PC-3 (cell line): ENCODE measurements around the gene KCP. TPM values are rescaled to one million over a fixed set of nuclear protein-coding genes. Genes with fewer than 3 reads are reported as not detected.

Source experiments
- ATAC-seq: fragments of 200-7000 bp; cut with Tn5 transposase; 2 replicates; pipeline ENCODE4 v1.9.1; 2020; ENCODE audit warnings: mild to moderate bottlenecking, moderate library complexity
- BruUV-seq: library from RNA; stranded (reverse); fragments of 400-500 nt; replicated peaks from 2 replicates; lab custom pipeline; 2021; lab: Mats Ljungman, UMichigan
- CTCF ChIA-PET: fragments of 300-600 bp; sonication (Branson Sonifier 250); formaldehyde crosslinking; loops from one replicate; lab custom pipeline; 2022; ENCODE audit warnings: antibody characterized with exemption; lab: Charles Lee
- POLR2A ChIA-PET: fragments of 300-600 bp; sonication (Branson Sonifier 250); formaldehyde crosslinking; loops from one replicate; lab custom pipeline; 2022; ENCODE audit warnings: antibody characterized with exemption; ENCODE audit not compliant: unreplicated experiment; lab: Charles Lee
- DNase-seq: peaks from one replicate; pipeline ENCODE4 v3.0.0-alpha.2; 2015
- H2AFZ ChIP-seq: fragments of 300-600 bp; sonication (generic); 2 replicates; pipeline ENCODE4 v1.6.0; 2016; ENCODE audit warnings: antibody characterized with exemption, low read length
- H3F3A ChIP-seq: fragments of 300-600 bp; sonication (generic); one replicate; pipeline ENCODE4 v1.6.0; 2017; ENCODE audit warnings: antibody characterized with exemption, low read length, control low read depth, mild to moderate bottlenecking; ENCODE audit not compliant: unreplicated experiment
- H3K27ac ChIP-seq: fragments of 300-600 bp; sonication (generic); 2 replicates; pipeline ENCODE4 v1.5.1; 2016; ENCODE audit warnings: mild to moderate bottlenecking, low read length
- H3K27me3 ChIP-seq: fragments of 300-600 bp; sonication (generic); 2 replicates; pipeline ENCODE4 v1.6.1; 2016; ENCODE audit warnings: low read length, mixed read lengths
- H3K36me3 ChIP-seq: fragments of 300-600 bp; sonication (generic); 2 replicates; pipeline ENCODE4 v1.6.1; 2016; ENCODE audit warnings: low read depth, mixed run types, low read length, mixed read lengths
- H3K4me1 ChIP-seq: fragments of 300-600 bp; sonication (generic); 2 replicates; pipeline ENCODE4 v1.5.1; 2016; ENCODE audit warnings: low read length; ENCODE audit not compliant: insufficient read depth
- H3K4me2 ChIP-seq: fragments of 300-600 bp; sonication (generic); 2 replicates; pipeline ENCODE4 v1.6.0; 2016; ENCODE audit warnings: low read length
- H3K4me3 ChIP-seq: fragments of 300-600 bp; sonication (generic); 2 replicates; pipeline ENCODE4 v1.5.1; 2016; ENCODE audit warnings: mild to moderate bottlenecking, low read length, mixed read lengths
- H3K79me2 ChIP-seq: fragments of 300-600 bp; sonication (generic); 2 replicates; pipeline ENCODE4 v1.6.1; 2017; ENCODE audit warnings: low read length, mixed read lengths
- H3K9ac ChIP-seq: fragments of 300-600 bp; sonication (generic); 2 replicates; pipeline ENCODE4 v1.6.0; 2016; ENCODE audit warnings: mild to moderate bottlenecking, low read length
- H3K9me2 ChIP-seq: fragments of 300-600 bp; sonication (generic); replicated peaks from 2 replicates; pipeline ENCODE4 v1.6.1; 2016; ENCODE audit warnings: mixed run types, low read length, mixed read lengths
- H3K9me3 ChIP-seq: fragments of 300-600 bp; sonication (generic); 2 replicates; pipeline ENCODE4 v1.6.1; 2016; ENCODE audit warnings: low read length, mixed read lengths
- H4K20me1 ChIP-seq: fragments of 300-600 bp; sonication (generic); 2 replicates; pipeline ENCODE4 v1.6.1; 2016; ENCODE audit warnings: low read length, mixed read lengths
- CTCF ChIP-seq: fragments of 300-600 bp; sonication (generic); conservative IDR thresholded peaks from 2 replicates; pipeline ENCODE4 v1.5.1; 2017; ENCODE audit warnings: antibody characterized with exemption, low read depth, mild to moderate bottlenecking, low read length
- EZH2 ChIP-seq: fragments of 300-600 bp; sonication (generic); IDR thresholded peaks from one replicate; pipeline ENCODE4 v1.6.1; 2017; ENCODE audit warnings: antibody characterized with exemption, mild to moderate bottlenecking, low read length; ENCODE audit not compliant: unreplicated experiment
- EZH2phosphoT487 ChIP-seq: fragments of 300-600 bp; sonication (generic); IDR thresholded peaks from 2 replicates; pipeline ENCODE4 v1.6.1; 2018; ENCODE audit warnings: mild to moderate bottlenecking, antibody characterized with exemption, low read length, borderline replicate concordance
- intact Hi-C: fragments of 100-400 bp; cut with micrococcal nuclease; formaldehyde crosslinking; loops from 2 replicates; pipeline ENCODE4 v1.9.0; 2023
- total RNA-seq: library from RNA; depleted of rRNA; stranded (reverse); fragments of >200 nt; gene quantifications from 2 replicates; pipeline ENCODE4 v1.2.3, GENCODE V29; 2014

Gene KCP
- total RNA-seq, 1 experiment from 2014 or later, result 3.2 TPM

- H3K4me3 ChIP-seq, result no peak overlapping the region
- POLR2A ChIA-PET, result interaction anchor here (0.6 kb wide), 1 partner anchor 122 kb away, joined by 6 read pairs; no protein-coding TSS in a partner anchor
These were observed 37.3 kb upstream of the KCP start for GRCh38 chr7:128947854-128948253.

GRCh38 chr7:128946936-128947830, 36.7 kb upstream of the KCP start:
- no peaks in the 10 kb centered on the region for H4K20me1 ChIP-seq
- H2AFZ ChIP-seq, result no peak overlapping the region
- no peak overlapping the region for H3K27ac ChIP-seq
- no peak overlapping the region for H3K9ac ChIP-seq
- DNase-seq (no peak), ATAC-seq (no peak)
- intact Hi-C loops, result no loop called here
- POLR2A ChIA-PET, result interaction anchor here (0.6 kb wide), 1 partner anchor 121 kb away, joined by 6 read pairs; no protein-coding TSS in a partner anchor
- no peak overlapping the region for H3K4me2 ChIP-seq
- no peaks in the 10 kb centered on the region for H3K4me1 ChIP-seq
- peak; percentile 43 for TF ChIP-seq CTCF
- no peak for TF ChIP-seq EZH2phosphoT487
- H3F3A ChIP-seq, result no peaks in the 10 kb centered on the region
- no peak overlapping the region for H3K4me3 ChIP-seq
- no peaks in the 10 kb centered on the region for H3K27me3 ChIP-seq
- CTCF ChIA-PET, result interaction anchor here (1.0 kb wide), 1 partner anchor 25 kb away, joined by 3 read pairs; no protein-coding TSS in a partner anchor
- H3K9me3 ChIP-seq, result no peaks in the 10 kb centered on the region
- H3K36me3 ChIP-seq, result no peaks in the 10 kb centered on the region
- H3K9me2 ChIP-seq, result no peaks in the 10 kb centered on the region
- H3K79me2 ChIP-seq, result no peaks in the 10 kb centered on the region
- BruUV-seq, result no TSS peak

More at GRCh38 chr7:128947854-128948253, 37.3 kb upstream of the KCP start:
- H3K9me3 ChIP-seq, result no peaks in the 10 kb centered on the region
- H3K27ac ChIP-seq, result no peak overlapping the region
- ATAC-seq (peak; percentile 45), DNase-seq (peak; percentile 18)
- intact Hi-C loops, result no loop called here
- no peaks in the 10 kb centered on the region for H3K4me1 ChIP-seq
- CTCF ChIA-PET, result interaction anchor here (1.0 kb wide), 1 partner anchor 25 kb away, joined by 3 read pairs; no protein-coding TSS in a partner anchor
- TF ChIP-seq EZH2phosphoT487, result no peak
- H3F3A ChIP-seq, result no peaks in the 10 kb centered on the region
- BruUV-seq, result no TSS peak
- no peaks in the 10 kb centered on the region for H3K79me2 ChIP-seq
- 0 out of 2 replicates have a peak, but pooled peaks cover 5% of the 10 kb centered on the region for H3K36me3 ChIP-seq
- no peaks in the 10 kb centered on the region for H4K20me1 ChIP-seq
- no peaks in the 10 kb centered on the region for H3K27me3 ChIP-seq
- H2AFZ ChIP-seq, result no peak overlapping the region
- H3K9me2 ChIP-seq, result no peaks in the 10 kb centered on the region
- H3K9ac ChIP-seq, result no peak overlapping the region
- H3K4me2 ChIP-seq, result no peak overlapping the region

- Histone ChIP-seq H3K9ac (no peak overlapping the region), H3F3A (no peaks in the 10 kb centered on the region), H3K9me3 (no peaks in the 10 kb centered on the region), H3K27ac (no peak overlapping the region), H3K9me2 (no peaks in the 10 kb centered on the region), H3K4me3 (no peak overlapping the region), H2AFZ (no peak overlapping the region), H3K79me2 (no peaks in the 10 kb centered on the region), H3K36me3 (no peaks in the 10 kb centered on the region), H3K27me3 (no peaks in the 10 kb centered on the region), H3K4me1 (no peaks in the 10 kb centered on the region), H3K4me2 (no peak overlapping the region), H4K20me1 (no peaks in the 10 kb centered on the region)
- no TSS peak for BruUV-seq
- ATAC-seq (no peak), DNase-seq (no peak)
- TF ChIP-seq CTCF (no peak), EZH2phosphoT487 (no peak), EZH2 (no peak)
- intact Hi-C loops, result no loop called here
- POLR2A ChIA-PET, result interaction anchor here (0.6 kb wide), 1 partner anchor 155 kb away, joined by 5 read pairs; no protein-coding TSS in a partner anchor
- CTCF ChIA-PET, result no interaction called here
These were observed 35.3 kb upstream of the KCP start for GRCh38 chr7:128945668-128946366.
